ENCODE measurements around the gene SLC33A1.
"Not testable (repeated sequence)": the region's sequence is repeated elsewhere in the genome, so short reads cannot be mapped to it uniquely, and the experiment has no call there.

The SLC33A1 gene

GRCh38 chr3:155854141-155854940, at the start of gene SLC33A1:
TSS of gene SLC33A1 (minus strand) at chr3:155854427. CDS start at chr3:155853997, 430 bp downstream.
- DNase-seq (ENCODE audit: low read depth in 2 of 3, low spot score in 1 of 3): peak; percentile 96 to 98 (median 98)

- DNase-seq (ENCODE audit: low read depth in 2 of 3, low spot score in 1 of 3): no peak
These were observed 41.2 kb upstream of the SLC33A1 start for GRCh38 chr3:155895379-155895900.

- no peak for DNase-seq (ENCODE audit: low read depth in 2 of 3, low spot score in 1 of 3)
These were observed 37.1 kb upstream of the SLC33A1 start for GRCh38 chr3:155891321-155891720.

GRCh38 chr3:155890671-155891190, 36.5 kb upstream of the SLC33A1 start:
- DNase-seq (ENCODE audit: low read depth in 2 of 3, low spot score in 1 of 3): no peak

DNA sequence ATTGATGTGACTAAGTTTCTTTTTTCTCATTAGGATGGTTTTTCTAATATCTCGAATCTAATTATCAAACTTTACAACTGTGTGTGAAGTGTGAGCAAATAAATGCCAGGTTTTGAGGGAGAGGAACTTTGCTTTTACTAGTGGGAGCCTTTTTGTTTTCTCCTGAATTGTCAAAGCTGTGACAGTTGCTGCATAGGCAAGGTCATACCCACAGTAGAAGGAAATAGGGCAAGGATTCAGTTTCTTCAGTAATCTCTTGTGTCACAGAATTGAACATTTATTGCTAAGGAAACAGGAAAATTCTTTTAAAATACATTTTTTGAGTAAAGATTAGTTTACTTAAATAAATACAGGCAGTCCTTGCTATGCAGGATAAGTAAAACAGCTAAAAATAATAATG, 35.7 kb upstream of the SLC33A1 start:
- DNase-seq (ENCODE audit: low read depth in 2 of 3, low spot score in 1 of 3): no peak

- no peak for DNase-seq (ENCODE audit: low read depth in 2 of 3, low spot score in 1 of 3)
These were observed 35.0 kb upstream of the SLC33A1 start for GRCh38 chr3:155889212-155889611.

- no peak for DNase-seq (ENCODE audit: low read depth in 2 of 3, low spot score in 1 of 3)
These were observed 32.7 kb upstream of the SLC33A1 start for GRCh38 chr3:155886915-155887314.

- not testable (repeated sequence) for DNase-seq (ENCODE audit: low read depth in 2 of 3, low spot score in 1 of 3)
These were observed 32.1 kb upstream of the SLC33A1 start for GRCh38 chr3:155886348-155886747.

DNA sequence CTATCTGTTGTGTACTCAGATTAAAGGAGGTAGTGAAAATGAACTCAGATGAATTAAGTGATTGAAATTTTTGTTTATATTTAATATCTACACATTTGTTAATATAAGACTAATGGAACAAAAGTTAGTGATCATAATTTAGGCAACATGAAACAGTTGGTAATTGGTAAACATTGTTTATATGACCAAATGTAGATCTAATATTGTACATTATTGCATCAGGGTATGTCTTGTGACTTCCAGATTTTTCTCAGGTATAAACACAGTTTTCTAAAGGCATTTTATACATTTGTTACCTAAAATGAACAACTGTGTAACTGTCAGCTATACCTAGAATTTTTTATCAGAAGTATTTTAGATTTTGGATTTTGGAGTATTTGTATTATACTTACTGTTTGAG, 31.1 kb upstream of the SLC33A1 start:
- DNase-seq (ENCODE audit: low read depth in 2 of 3, low spot score in 1 of 3): no peak

GRCh38 chr3:155884292-155884691, 30.1 kb upstream of the SLC33A1 start:
- DNase-seq (ENCODE audit: low read depth in 2 of 3, low spot score in 1 of 3): no peak

DNA sequence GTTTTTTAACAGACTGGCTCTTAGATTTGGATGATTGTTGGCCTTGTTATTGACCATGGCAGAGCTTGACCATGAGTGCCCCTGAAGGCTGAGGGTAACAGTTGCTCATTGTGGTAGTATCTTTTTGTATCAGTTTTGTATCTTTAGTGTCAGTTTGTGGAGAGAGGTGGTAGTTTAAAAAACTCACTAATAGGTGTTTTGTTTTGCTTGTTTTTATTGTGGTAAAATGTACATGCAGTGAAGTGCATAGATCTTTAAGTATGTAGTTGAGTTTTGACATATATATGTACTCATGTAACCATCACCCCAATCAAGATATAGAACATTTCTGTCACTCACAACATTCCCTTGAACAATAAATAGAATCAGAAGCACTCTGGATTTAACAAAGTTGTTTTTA, 26.1 kb upstream of the SLC33A1 start:
- no peak for DNase-seq (ENCODE audit: low read depth in 2 of 3, low spot score in 1 of 3)

DNA sequence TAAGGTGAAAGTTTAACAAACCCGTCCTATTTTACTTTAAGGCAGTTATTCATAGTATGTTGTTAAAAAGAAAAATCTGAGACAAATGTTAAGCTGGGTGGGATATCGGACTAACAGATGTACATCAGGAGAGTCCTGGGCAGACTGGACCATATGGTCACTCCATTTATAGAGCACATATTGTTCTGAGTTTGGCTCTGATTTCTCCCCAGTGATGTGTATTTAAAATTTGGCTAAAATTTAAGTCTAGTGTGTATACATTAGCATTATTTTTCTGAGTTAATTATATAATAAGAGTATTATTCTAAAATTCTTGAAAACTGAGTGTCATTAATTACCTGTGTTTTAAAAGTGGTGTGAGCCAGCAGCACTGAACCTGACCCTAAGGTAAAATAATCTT, 22.3 kb upstream of the SLC33A1 start:
- no peak for DNase-seq (ENCODE audit: low read depth in 2 of 3, low spot score in 1 of 3)

DNA sequence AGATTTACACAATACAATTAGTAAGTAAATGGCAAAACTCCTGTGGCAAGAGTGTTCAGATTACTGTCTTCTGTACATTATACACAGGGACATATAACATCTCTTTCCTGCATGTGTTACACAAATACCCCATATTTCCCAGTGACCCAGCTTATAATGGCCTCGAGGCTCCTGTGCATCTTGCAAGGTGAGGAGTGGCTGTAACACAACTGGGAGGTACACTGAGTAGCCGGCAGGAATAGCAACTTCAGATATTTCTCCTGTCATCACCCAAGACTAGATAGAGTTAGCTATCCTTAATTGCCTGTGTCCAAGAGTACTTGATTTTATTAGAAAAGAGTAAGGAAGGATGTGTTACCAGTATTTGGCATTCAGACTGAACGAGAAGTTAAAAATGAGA, 21.8 kb upstream of the SLC33A1 start:
- DNase-seq (ENCODE audit: low read depth in 2 of 3, low spot score in 1 of 3): no peak

- no peak for DNase-seq (ENCODE audit: low read depth in 2 of 3, low spot score in 1 of 3)
These were observed 18.8 kb upstream of the SLC33A1 start for GRCh38 chr3:155872904-155873646.

GRCh38 chr3:155871746-155872158, 17.5 kb upstream of the SLC33A1 start:
- DNase-seq (ENCODE audit: low read depth in 2 of 3, low spot score in 1 of 3): no peak

GRCh38 chr3:155870945-155871745, 16.9 kb upstream of the SLC33A1 start:
- peak; percentile 13 to 37 (median 26) for DNase-seq (ENCODE audit: low read depth in 2 of 3, low spot score in 1 of 3)

DNA sequence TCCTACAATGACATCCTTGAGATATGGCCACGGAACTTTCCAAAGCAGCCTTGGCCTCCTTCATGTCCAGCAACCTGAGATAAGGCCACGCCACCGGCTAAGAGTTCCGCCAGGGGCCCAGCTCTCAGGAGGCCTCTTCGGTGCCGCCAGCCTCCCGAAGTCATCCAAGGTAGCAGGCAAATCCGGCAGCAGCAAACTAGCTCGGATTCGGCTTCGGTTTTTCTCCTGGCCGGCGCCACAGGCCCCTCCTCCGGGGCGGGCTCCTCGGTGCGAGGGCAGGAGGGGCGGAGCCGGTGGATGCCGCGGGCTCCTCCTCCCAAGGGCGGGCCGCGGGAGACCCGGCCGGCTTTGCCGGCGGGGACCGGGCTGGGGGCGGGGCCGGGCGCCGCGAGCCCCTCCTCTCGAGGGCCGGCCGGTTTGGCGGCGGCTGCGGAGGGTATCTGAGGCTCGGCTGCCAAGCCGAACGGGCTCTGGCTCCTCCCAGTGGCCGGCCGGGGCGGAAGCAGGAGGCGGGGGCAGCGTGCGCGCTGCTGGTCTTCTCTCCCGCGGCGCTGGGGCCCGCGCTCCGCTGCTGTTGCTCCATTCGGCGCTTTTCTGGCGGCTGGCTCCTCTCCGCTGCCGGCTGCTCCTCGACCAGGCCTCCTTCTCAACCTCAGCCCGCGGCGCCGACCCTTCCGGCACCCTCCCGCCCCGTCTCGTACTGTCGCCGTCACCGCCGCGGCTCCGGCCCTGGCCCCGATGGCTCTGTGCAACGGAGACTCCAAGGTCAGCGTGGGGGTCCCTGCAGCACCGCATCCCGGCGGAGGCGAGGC, 16.1 kb upstream of the SLC33A1 start, which contains the start of gene GMPS:
Gene GMPS, plus strand, starts transcription at position 518 of the 812 bp plus-strand sequence. Its CDS starts 221 bp downstream, at position 739.
- peak; percentile 91 to 93 (median 92) for DNase-seq (ENCODE audit: low read depth in 2 of 3, low spot score in 1 of 3)

DNA sequence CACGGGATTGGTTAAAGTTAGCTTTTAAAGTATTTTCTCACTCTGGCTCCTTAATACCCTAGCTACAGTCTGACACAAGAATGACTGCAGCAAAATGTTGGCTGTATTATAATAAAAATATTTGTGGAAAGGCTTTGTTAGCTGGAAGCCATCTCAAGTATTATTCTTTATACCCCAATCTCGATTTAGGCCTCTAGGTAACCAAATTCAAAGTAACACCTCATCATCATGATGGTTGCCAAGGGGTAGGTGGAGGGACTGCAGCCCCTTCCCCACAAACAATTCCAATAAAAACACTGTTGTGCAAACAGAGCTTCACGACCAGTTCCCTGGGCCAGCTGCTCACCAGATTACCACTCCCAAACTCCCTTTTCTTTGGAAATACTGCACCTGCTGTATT, 15.5 kb upstream of the SLC33A1 start:
- no peak for DNase-seq (ENCODE audit: low read depth in 2 of 3, low spot score in 1 of 3)

- no peak for DNase-seq (ENCODE audit: low read depth in 2 of 3, low spot score in 1 of 3)
These were observed 9.0 kb upstream of the SLC33A1 start for GRCh38 chr3:155863072-155863784.

All from stimulated activated CD4-positive, alpha-beta T cell treated with anti-CD3 and anti-CD28 coated beads, Interleukin-12 subunit alpha, Interleukin-12 subunit beta, amount 100 ng/mL, for 48 hours (primary cell).